ENCODE results near the gene DNAL1.
A peak's percentile ranks its signal among the peaks of the same experiment; 100 is the strongest.

Gene DNAL1

GRCh38 chr14:73752297-73752992 is 107.7 kb downstream of the DNAL1 start:
- no peak for DNase-seq (ENCODE audit: low read depth)
- H3K4me3 ChIP-seq (ENCODE audit: low read length): no peak overlapping the region
- TF ChIP-seq, protein P1, sequence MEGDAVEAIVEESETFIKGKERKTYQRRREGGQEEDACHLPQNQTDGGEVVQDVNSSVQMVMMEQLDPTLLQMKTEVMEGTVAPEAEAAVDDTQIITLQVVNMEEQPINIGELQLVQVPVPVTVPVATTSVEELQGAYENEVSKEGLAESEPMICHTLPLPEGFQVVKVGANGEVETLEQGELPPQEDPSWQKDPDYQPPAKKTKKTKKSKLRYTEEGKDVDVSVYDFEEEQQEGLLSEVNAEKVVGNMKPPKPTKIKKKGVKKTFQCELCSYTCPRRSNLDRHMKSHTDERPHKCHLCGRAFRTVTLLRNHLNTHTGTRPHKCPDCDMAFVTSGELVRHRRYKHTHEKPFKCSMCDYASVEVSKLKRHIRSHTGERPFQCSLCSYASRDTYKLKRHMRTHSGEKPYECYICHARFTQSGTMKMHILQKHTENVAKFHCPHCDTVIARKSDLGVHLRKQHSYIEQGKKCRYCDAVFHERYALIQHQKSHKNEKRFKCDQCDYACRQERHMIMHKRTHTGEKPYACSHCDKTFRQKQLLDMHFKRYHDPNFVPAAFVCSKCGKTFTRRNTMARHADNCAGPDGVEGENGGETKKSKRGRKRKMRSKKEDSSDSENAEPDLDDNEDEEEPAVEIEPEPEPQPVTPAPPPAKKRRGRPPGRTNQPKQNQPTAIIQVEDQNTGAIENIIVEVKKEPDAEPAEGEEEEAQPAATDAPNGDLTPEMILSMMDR (IDR thresholded peaks at IDR 0.05; ENCODE audit: insufficient read depth, low read depth, low read length, missing control alignments): peak; percentile 28
